ENCODE data around the gene DCLK1. TPM values are rescaled to one million over a fixed set of nuclear protein-coding genes. Genes with fewer than 3 reads are reported as not detected.

The DCLK1 gene
- total RNA-seq, 1 experiment from 2014 or later = not detected

GRCh38 chr13:35812736-35813135 is 318.4 kb downstream of the DCLK1 start:
- H3K4me2 ChIP-seq (ENCODE audit: low read depth, low read length, poor library complexity, severe bottlenecking) = no peak overlapping the region
- no peak overlapping the region for H3K4me3 ChIP-seq (ENCODE audit: low read length)
- H3K9ac ChIP-seq (ENCODE audit: low read length) = no peak overlapping the region
- H3K79me2 ChIP-seq (ENCODE audit: low read length) = no peaks in the 10 kb centered on the region
- H3K27me3 ChIP-seq (ENCODE audit: low read length) = no peaks in the 10 kb centered on the region
- H3K36me3 ChIP-seq (ENCODE audit: insufficient read depth, low read length) = no peaks in the 10 kb centered on the region
- no peak overlapping the region for H3K27ac ChIP-seq (ENCODE audit: low read length)
- no peaks in the 10 kb centered on the region for H4K20me1 ChIP-seq (ENCODE audit: insufficient read depth, low read depth, low read length)
- no peak overlapping the region for H2AFZ ChIP-seq (ENCODE audit: low read length)
- no peaks in the 10 kb centered on the region for H3K9me3 ChIP-seq (ENCODE audit: low read length)
- DNase-seq = no peak
- no peaks in the 10 kb centered on the region for H3K9me2 ChIP-seq (replicated peaks; ENCODE audit: insufficient read depth, low read length)
- H3K4me1 ChIP-seq (ENCODE audit: low read length) = no peaks in the 10 kb centered on the region

GRCh38 chr13:35810321-35810720 is 320.9 kb downstream of the DCLK1 start:
- Histone ChIP-seq H3K9me2 (replicated peaks; ENCODE audit: insufficient read depth, low read length) (no peaks in the 10 kb centered on the region), H3K9ac (ENCODE audit: low read length) (no peak overlapping the region)

GRCh38 chr13:35808846-35809245 is 322.3 kb downstream of the DCLK1 start:
- Histone ChIP-seq H4K20me1 (ENCODE audit: insufficient read depth, low read depth, low read length) (no peaks in the 10 kb centered on the region), H3K9me2 (replicated peaks; ENCODE audit: insufficient read depth, low read length) (no peaks in the 10 kb centered on the region), H3K27ac (ENCODE audit: low read length) (no peak overlapping the region), H3K79me2 (ENCODE audit: low read length) (no peaks in the 10 kb centered on the region), H3K27me3 (ENCODE audit: low read length) (no peaks in the 10 kb centered on the region), H3K36me3 (ENCODE audit: insufficient read depth, low read length) (no peaks in the 10 kb centered on the region), H2AFZ (ENCODE audit: low read length) (no peak overlapping the region), H3K9ac (ENCODE audit: low read length) (no peak overlapping the region), H3K9me3 (ENCODE audit: low read length) (no peaks in the 10 kb centered on the region), H3K4me3 (ENCODE audit: low read length) (no peak overlapping the region), H3K4me1 (ENCODE audit: low read length) (no peaks in the 10 kb centered on the region), H3K4me2 (ENCODE audit: low read depth, low read length, poor library complexity, severe bottlenecking) (no peak overlapping the region)
- DNase-seq = no peak

More at GRCh38 chr13:35810321-35810720, 320.9 kb downstream of the DCLK1 start:
- no peaks in the 10 kb centered on the region for H3K36me3 ChIP-seq (ENCODE audit: insufficient read depth, low read length)
- H3K4me1 ChIP-seq (ENCODE audit: low read length) = no peaks in the 10 kb centered on the region
- H3K27me3 ChIP-seq (ENCODE audit: low read length) = no peaks in the 10 kb centered on the region
- H3K27ac ChIP-seq (ENCODE audit: low read length) = no peak overlapping the region
- no peak overlapping the region for H3K4me3 ChIP-seq (ENCODE audit: low read length)
- no peak overlapping the region for H2AFZ ChIP-seq (ENCODE audit: low read length)
- H3K4me2 ChIP-seq (ENCODE audit: low read depth, low read length, poor library complexity, severe bottlenecking) = no peak overlapping the region
- no peaks in the 10 kb centered on the region for H3K9me3 ChIP-seq (ENCODE audit: low read length)
- H3K79me2 ChIP-seq (ENCODE audit: low read length) = no peaks in the 10 kb centered on the region
- H4K20me1 ChIP-seq (ENCODE audit: insufficient read depth, low read depth, low read length) = no peaks in the 10 kb centered on the region
- no peak for DNase-seq

GRCh38 chr13:35804901-35805300 is 326.3 kb downstream of the DCLK1 start:
- Histone ChIP-seq H3K36me3 (ENCODE audit: insufficient read depth, low read length) (no peaks in the 10 kb centered on the region), H3K4me1 (ENCODE audit: low read length) (no peaks in the 10 kb centered on the region), H3K4me3 (ENCODE audit: low read length) (no peak overlapping the region), H3K79me2 (ENCODE audit: low read length) (no peaks in the 10 kb centered on the region), H3K27ac (ENCODE audit: low read length) (no peak overlapping the region), H3K9me2 (replicated peaks; ENCODE audit: insufficient read depth, low read length) (no peaks in the 10 kb centered on the region), H4K20me1 (ENCODE audit: insufficient read depth, low read depth, low read length) (no peaks in the 10 kb centered on the region), H3K4me2 (ENCODE audit: low read depth, low read length, poor library complexity, severe bottlenecking) (no peak overlapping the region), H3K27me3 (ENCODE audit: low read length) (no peaks in the 10 kb centered on the region), H3K9ac (ENCODE audit: low read length) (no peak overlapping the region), H2AFZ (ENCODE audit: low read length) (no peak overlapping the region), H3K9me3 (ENCODE audit: low read length) (no peaks in the 10 kb centered on the region)
- no peak for DNase-seq

GRCh38 chr13:35797991-35798390 is 333.2 kb downstream of the DCLK1 start:
- H3K27ac ChIP-seq (ENCODE audit: low read length) = no peak overlapping the region
- no peak for DNase-seq
- no peaks in the 10 kb centered on the region for H3K9me3 ChIP-seq (ENCODE audit: low read length)
- no peaks in the 10 kb centered on the region for H3K9me2 ChIP-seq (replicated peaks; ENCODE audit: insufficient read depth, low read length)
- H3K79me2 ChIP-seq (ENCODE audit: low read length) = no peaks in the 10 kb centered on the region
- H3K4me3 ChIP-seq (ENCODE audit: low read length) = no peak overlapping the region
- no peaks in the 10 kb centered on the region for H3K27me3 ChIP-seq (ENCODE audit: low read length)
- no peaks in the 10 kb centered on the region for H4K20me1 ChIP-seq (ENCODE audit: insufficient read depth, low read depth, low read length)
- H3K4me1 ChIP-seq (ENCODE audit: low read length) = no peaks in the 10 kb centered on the region
- no peaks in the 10 kb centered on the region for H3K36me3 ChIP-seq (ENCODE audit: insufficient read depth, low read length)
- no peak overlapping the region for H3K4me2 ChIP-seq (ENCODE audit: low read depth, low read length, poor library complexity, severe bottlenecking)
- H2AFZ ChIP-seq (ENCODE audit: low read length) = no peak overlapping the region
- no peak overlapping the region for H3K9ac ChIP-seq (ENCODE audit: low read length)

- H3K9ac ChIP-seq (ENCODE audit: low read length) = no peak overlapping the region
- H2AFZ ChIP-seq (ENCODE audit: low read length) = no peak overlapping the region
- no peaks in the 10 kb centered on the region for H3K36me3 ChIP-seq (ENCODE audit: insufficient read depth, low read length)
- no peaks in the 10 kb centered on the region for H3K9me3 ChIP-seq (ENCODE audit: low read length)
- no peaks in the 10 kb centered on the region for H3K79me2 ChIP-seq (ENCODE audit: low read length)
- H3K4me3 ChIP-seq (ENCODE audit: low read length) = no peak overlapping the region
- no peaks in the 10 kb centered on the region for H4K20me1 ChIP-seq (ENCODE audit: insufficient read depth, low read depth, low read length)
- DNase-seq = no peak
- H3K9me2 ChIP-seq (replicated peaks; ENCODE audit: insufficient read depth, low read length) = no peaks in the 10 kb centered on the region
- H3K4me1 ChIP-seq (ENCODE audit: low read length) = no peaks in the 10 kb centered on the region
- H3K4me2 ChIP-seq (ENCODE audit: low read depth, low read length, poor library complexity, severe bottlenecking) = no peak overlapping the region
- H3K27ac ChIP-seq (ENCODE audit: low read length) = no peak overlapping the region
- no peaks in the 10 kb centered on the region for H3K27me3 ChIP-seq (ENCODE audit: low read length)
Measured at GRCh38 chr13:35797244-35797643, 333.9 kb downstream of the DCLK1 start.

- H3K4me2 ChIP-seq (ENCODE audit: low read depth, low read length, poor library complexity, severe bottlenecking) = no peak overlapping the region
- H3K27me3 ChIP-seq (ENCODE audit: low read length) = no peaks in the 10 kb centered on the region
- no peak overlapping the region for H3K9ac ChIP-seq (ENCODE audit: low read length)
Measured at GRCh38 chr13:35796623-35797022, 334.6 kb downstream of the DCLK1 start.

GRCh38 chr13:35794734-35795389 is 336.3 kb downstream of the DCLK1 start:
- Histone ChIP-seq H3K27ac (ENCODE audit: low read length) (no peak overlapping the region), H3K79me2 (ENCODE audit: low read length) (no peaks in the 10 kb centered on the region), H3K36me3 (ENCODE audit: insufficient read depth, low read length) (no peaks in the 10 kb centered on the region), H3K9me3 (ENCODE audit: low read length) (no peaks in the 10 kb centered on the region), H3K4me2 (ENCODE audit: low read depth, low read length, poor library complexity, severe bottlenecking) (no peak overlapping the region), H3K9ac (ENCODE audit: low read length) (no peak overlapping the region), H3K9me2 (replicated peaks; ENCODE audit: insufficient read depth, low read length) (no peaks in the 10 kb centered on the region), H3K4me3 (ENCODE audit: low read length) (no peak overlapping the region), H2AFZ (ENCODE audit: low read length) (no peak overlapping the region), H3K4me1 (ENCODE audit: low read length) (no peaks in the 10 kb centered on the region), H3K27me3 (ENCODE audit: low read length) (no peaks in the 10 kb centered on the region), H4K20me1 (ENCODE audit: insufficient read depth, low read depth, low read length) (no peaks in the 10 kb centered on the region)
- DNase-seq = no peak

More at GRCh38 chr13:35796623-35797022, 334.6 kb downstream of the DCLK1 start:
- no peak for DNase-seq
- Histone ChIP-seq H4K20me1 (ENCODE audit: insufficient read depth, low read depth, low read length) (no peaks in the 10 kb centered on the region), H3K36me3 (ENCODE audit: insufficient read depth, low read length) (no peaks in the 10 kb centered on the region), H3K4me1 (ENCODE audit: low read length) (no peaks in the 10 kb centered on the region), H3K27ac (ENCODE audit: low read length) (no peak overlapping the region), H3K4me3 (ENCODE audit: low read length) (no peak overlapping the region), H3K9me2 (replicated peaks; ENCODE audit: insufficient read depth, low read length) (no peaks in the 10 kb centered on the region), H3K9me3 (ENCODE audit: low read length) (no peaks in the 10 kb centered on the region), H3K79me2 (ENCODE audit: low read length) (no peaks in the 10 kb centered on the region), H2AFZ (ENCODE audit: low read length) (no peak overlapping the region)

All from Karpas-422 (cell line).